Thoracic aorta (tissue), 2 donors: ENCODE measurements around the gene GPR61. TPM values are rescaled to one million over a fixed set of nuclear protein-coding genes. Genes with fewer than 3 reads are reported as not detected.

ENCODE experiments used
- ATAC-seq: fragments of 150-250 bp; one replicate; pipeline ENCODE4 v1.8.0; 2017; ENCODE audit warnings: low read depth; ENCODE audit not compliant: insufficient number of reproducible peaks, low FRiP score
- DNase-seq: peaks from one replicate; pipeline ENCODE4 v3.0.0-alpha.2; 2020; ENCODE audit warnings: low spot score
- H3K27ac ChIP-seq, 2 donors: fragments of 200-600 bp; sonication (generic); 1 replicate in 1 of 2; 2 replicates in 1 of 2; pipeline ENCODE4 v1.5.1; 2016; ENCODE audit warnings: mild to moderate bottlenecking in 2 of 2, moderate library complexity in 2 of 2
- H3K27me3 ChIP-seq: fragments of 200-600 bp; sonication (generic); replicated peaks from 2 replicates; pipeline ENCODE4 v1.6.0; 2016; ENCODE audit warnings: mild to moderate bottlenecking; ENCODE audit not compliant: insufficient read depth
- H3K36me3 ChIP-seq: fragments of 200-600 bp; sonication (generic); one replicate; pipeline ENCODE4 v1.5.1; 2016
- H3K4me1 ChIP-seq, 2 donors: fragments of 200-600 bp; sonication (generic); 1 replicate in 1 of 2; 2 replicates in 1 of 2; pipeline versions ENCODE4 v1.5.1 to v1.6.0; 2016; ENCODE audit warnings: low read depth in 2 of 2, mild to moderate bottlenecking in 1 of 2; ENCODE audit not compliant: control insufficient read depth in 1 of 2
- H3K4me3 ChIP-seq: fragments of 200-600 bp; sonication (generic); 2 replicates; pipeline ENCODE4 v1.5.1; 2016; ENCODE audit warnings: mild to moderate bottlenecking
- H3K9me3 ChIP-seq: fragments of 200-600 bp; sonication (generic); 2 replicates; pipeline ENCODE4 v1.5.1; 2016
- total RNA-seq, 2 donors: library from RNA; depleted of rRNA; stranded (reverse); fragments of >200 nt; gene quantifications; one replicate each; pipeline versions ENCODE4 v1.1.0 to v1.2.3, GENCODE V29; 2016
- TF ChIP-seq, protein P1 (sequence below): fragments of 200-600 bp; sonication (generic); IDR thresholded peaks from one replicate; pipeline ENCODE4 v1.5.1; 2019; ENCODE audit warnings: antibody characterized with exemption

Gene GPR61
- total RNA-seq, 2 donors from 2014 or later = not detected

DNA sequence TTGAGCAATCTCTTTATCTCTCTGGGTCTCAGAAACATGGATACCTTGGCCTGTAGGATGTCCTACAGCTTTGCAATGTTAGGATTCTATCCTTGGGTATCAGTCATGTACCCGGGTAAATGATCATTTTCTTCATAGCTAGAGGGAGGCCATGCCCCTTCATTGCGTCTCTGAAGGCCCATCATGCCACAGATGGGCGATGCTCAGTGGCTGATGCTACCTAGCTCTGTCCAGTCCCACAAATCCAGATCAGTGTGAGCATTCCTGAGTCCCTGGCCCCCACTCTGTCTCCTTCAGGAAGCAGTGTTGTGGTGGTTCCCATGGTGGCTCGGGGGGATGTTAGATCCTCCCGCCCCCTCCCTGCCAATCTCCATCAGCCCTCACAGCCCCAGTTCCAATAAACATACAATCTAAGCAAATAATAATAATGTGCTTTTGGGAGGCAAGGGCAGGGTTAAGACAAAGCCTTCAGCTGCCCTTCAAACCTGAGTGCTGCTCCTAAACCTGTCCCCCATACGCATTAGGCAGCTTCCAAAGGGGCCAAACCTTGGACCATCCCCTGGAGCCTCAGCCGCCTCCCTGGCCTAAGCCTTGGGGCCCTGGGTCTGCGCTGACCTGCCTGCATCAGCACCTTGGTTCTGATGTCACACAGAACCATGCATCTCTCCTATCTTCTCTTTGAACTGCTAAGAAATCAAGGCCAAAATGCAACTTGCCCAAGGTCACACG lies 681 bp upstream of the GPR61 start:
- TF ChIP-seq, protein P1, sequence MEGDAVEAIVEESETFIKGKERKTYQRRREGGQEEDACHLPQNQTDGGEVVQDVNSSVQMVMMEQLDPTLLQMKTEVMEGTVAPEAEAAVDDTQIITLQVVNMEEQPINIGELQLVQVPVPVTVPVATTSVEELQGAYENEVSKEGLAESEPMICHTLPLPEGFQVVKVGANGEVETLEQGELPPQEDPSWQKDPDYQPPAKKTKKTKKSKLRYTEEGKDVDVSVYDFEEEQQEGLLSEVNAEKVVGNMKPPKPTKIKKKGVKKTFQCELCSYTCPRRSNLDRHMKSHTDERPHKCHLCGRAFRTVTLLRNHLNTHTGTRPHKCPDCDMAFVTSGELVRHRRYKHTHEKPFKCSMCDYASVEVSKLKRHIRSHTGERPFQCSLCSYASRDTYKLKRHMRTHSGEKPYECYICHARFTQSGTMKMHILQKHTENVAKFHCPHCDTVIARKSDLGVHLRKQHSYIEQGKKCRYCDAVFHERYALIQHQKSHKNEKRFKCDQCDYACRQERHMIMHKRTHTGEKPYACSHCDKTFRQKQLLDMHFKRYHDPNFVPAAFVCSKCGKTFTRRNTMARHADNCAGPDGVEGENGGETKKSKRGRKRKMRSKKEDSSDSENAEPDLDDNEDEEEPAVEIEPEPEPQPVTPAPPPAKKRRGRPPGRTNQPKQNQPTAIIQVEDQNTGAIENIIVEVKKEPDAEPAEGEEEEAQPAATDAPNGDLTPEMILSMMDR = no peak
- no peaks in the 10 kb centered on the region for H3K9me3 ChIP-seq
- no peak for ATAC-seq
- no peak overlapping the region for H3K27ac ChIP-seq
- no peak overlapping the region for H3K4me3 ChIP-seq
- H3K27me3 ChIP-seq = no peaks in the 10 kb centered on the region
- no peaks in the 10 kb centered on the region for H3K36me3 ChIP-seq
- no peak for DNase-seq
- peaks cover 0 to 7% of the 10 kb centered on the region in 2 donors for H3K4me1 ChIP-seq

DNA sequence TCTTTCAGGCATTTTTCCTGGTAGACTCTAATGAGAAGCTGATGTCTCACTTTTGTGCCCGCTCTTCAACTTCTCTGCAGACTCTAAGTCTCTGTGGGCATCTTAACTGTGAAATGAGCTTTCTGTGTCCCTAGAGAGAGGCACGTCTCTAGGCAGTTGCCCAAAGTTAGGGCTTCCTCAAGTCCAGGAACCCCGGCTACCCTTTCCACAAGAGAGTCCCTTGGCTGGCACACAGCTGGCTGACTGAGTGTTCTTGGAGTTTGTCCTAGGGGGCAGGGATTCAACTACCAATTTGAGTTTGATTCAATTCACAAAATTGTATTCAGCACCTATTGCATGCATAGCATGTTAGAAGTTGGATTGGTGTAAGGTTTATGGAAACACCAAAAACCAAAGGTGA lies 1.4 kb downstream of the GPR61 start:
- no peak overlapping the region for H3K4me3 ChIP-seq
- ATAC-seq = no peak
- H3K4me1 ChIP-seq = no peaks in the 10 kb centered on the region
- no peaks in the 10 kb centered on the region for H3K36me3 ChIP-seq
- TF ChIP-seq, protein P1 = no peak
- no peaks in the 10 kb centered on the region for H3K27me3 ChIP-seq
- H3K27ac ChIP-seq = no peak overlapping the region
- no peaks in the 10 kb centered on the region for H3K9me3 ChIP-seq
- no peak for DNase-seq

DNA sequence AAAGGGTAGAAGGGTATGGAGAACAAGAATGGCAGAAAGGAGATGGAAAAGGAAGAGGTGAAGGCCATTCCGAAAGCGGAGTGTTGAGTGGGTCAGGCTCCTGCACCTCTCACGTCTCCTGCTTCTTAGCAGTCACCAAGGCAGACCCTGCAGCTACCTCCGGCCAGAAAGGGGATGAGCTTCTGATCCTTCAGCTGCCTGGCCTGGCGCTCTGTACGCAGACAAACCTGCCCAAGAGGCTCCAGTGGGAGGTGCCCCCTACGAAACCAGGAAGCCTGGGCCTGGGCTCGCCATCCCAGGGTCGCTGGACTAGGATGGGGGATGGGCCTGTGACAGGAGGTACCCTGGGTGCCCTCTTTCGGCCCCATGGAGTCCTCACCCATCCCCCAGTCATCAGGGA lies 3.0 kb downstream of the GPR61 start:
- Histone ChIP-seq H3K27me3 (no peaks in the 10 kb centered on the region), H3K9me3 (no peaks in the 10 kb centered on the region), H3K27ac (no peak overlapping the region), H3K4me1 (peaks cover 9 to 11% of the 10 kb centered on the region in 2 donors), H3K36me3 (no peaks in the 10 kb centered on the region), H3K4me3 (no peak overlapping the region)
- DNase-seq (no peak), ATAC-seq (no peak)
- TF ChIP-seq, protein P1 = no peak

DNA sequence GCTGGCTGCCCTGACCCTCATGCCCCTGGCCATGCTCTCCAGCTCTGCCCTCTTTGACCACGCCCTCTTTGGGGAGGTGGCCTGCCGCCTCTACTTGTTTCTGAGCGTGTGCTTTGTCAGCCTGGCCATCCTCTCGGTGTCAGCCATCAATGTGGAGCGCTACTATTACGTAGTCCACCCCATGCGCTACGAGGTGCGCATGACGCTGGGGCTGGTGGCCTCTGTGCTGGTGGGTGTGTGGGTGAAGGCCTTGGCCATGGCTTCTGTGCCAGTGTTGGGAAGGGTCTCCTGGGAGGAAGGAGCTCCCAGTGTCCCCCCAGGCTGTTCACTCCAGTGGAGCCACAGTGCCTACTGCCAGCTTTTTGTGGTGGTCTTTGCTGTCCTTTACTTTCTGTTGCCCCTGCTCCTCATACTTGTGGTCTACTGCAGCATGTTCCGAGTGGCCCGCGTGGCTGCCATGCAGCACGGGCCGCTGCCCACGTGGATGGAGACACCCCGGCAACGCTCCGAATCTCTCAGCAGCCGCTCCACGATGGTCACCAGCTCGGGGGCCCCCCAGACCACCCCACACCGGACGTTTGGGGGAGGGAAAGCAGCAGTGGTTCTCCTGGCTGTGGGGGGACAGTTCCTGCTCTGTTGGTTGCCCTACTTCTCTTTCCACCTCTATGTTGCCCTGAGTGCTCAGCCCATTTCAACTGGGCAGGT lies 3.8 kb downstream of the GPR61 start:
- peaks cover 9 to 12% of the 10 kb centered on the region in 2 donors for H3K4me1 ChIP-seq
- no peak overlapping the region for H3K27ac ChIP-seq
- H3K9me3 ChIP-seq = no peaks in the 10 kb centered on the region
- H3K27me3 ChIP-seq = no peaks in the 10 kb centered on the region
- DNase-seq (no peak), ATAC-seq (no peak)
- no peaks in the 10 kb centered on the region for H3K36me3 ChIP-seq
- TF ChIP-seq, protein P1 = no peak
- no peak overlapping the region for H3K4me3 ChIP-seq

DNA sequence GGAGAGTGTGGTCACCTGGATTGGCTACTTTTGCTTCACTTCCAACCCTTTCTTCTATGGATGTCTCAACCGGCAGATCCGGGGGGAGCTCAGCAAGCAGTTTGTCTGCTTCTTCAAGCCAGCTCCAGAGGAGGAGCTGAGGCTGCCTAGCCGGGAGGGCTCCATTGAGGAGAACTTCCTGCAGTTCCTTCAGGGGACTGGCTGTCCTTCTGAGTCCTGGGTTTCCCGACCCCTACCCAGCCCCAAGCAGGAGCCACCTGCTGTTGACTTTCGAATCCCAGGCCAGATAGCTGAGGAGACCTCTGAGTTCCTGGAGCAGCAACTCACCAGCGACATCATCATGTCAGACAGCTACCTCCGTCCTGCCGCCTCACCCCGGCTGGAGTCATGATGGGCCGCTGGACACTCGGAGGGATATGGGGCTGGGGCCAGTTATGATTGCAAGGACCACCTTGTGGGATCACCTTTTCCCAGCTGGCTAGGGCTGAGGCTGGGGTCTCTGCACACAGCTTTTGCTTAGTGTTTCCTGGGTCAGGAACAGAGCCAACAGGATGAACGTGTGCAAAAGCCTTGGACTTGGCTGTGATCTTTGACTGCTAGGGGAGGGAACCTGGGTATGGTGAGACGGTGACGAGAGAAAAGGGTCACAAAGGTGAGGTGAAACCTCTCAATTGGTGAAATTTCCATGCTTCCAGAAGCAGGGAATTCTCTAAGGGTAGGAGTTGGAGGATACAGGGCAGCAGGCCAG lies 4.5 kb downstream of the GPR61 start:
- no peak for DNase-seq
- peaks cover 9 to 14% of the 10 kb centered on the region in 2 donors for H3K4me1 ChIP-seq
- TF ChIP-seq, protein P1 = no peak
- ATAC-seq = no peak
- no peak overlapping the region for H3K27ac ChIP-seq
- no peaks in the 10 kb centered on the region for H3K27me3 ChIP-seq
- H3K9me3 ChIP-seq = no peaks in the 10 kb centered on the region
- no peak overlapping the region for H3K4me3 ChIP-seq
- H3K36me3 ChIP-seq = no peaks in the 10 kb centered on the region
